Caco-2 (cell line): ENCODE data around the gene CORO7. TPM values are rescaled to one million over a fixed set of nuclear protein-coding genes. Genes with fewer than 3 reads are reported as not detected.

Experiments used
- BruUV-seq: library from RNA; stranded (reverse); fragments of 400-500 nt; replicated peaks from 2 replicates; lab custom pipeline; 2021; lab: Mats Ljungman, UMichigan
- CTCF ChIA-PET: fragments of 300-600 bp; sonication (Branson Sonifier 250); formaldehyde crosslinking; loops from one replicate; lab custom pipeline; 2022; ENCODE audit warnings: antibody characterized with exemption; lab: Charles Lee
- POLR2A ChIA-PET: fragments of 300-600 bp; sonication (Branson Sonifier 250); formaldehyde crosslinking; loops from one replicate; lab custom pipeline; 2022; ENCODE audit warnings: antibody characterized with exemption; lab: Charles Lee
- DNase-seq, 2 experiments: peaks; one replicate each; pipeline versions ENCODE4 v3.0.0 to v3.0.0-alpha.2; 2020 to 2022
- H3K27me3 ChIP-seq: replicated peaks from 2 replicates; pipeline ENCODE4 v1.6.0; 2011; ENCODE audit warnings: low read length; ENCODE audit not compliant: control insufficient read depth, insufficient read depth
- H3K36me3 ChIP-seq: 2 replicates; pipeline ENCODE4 v1.5.1; 2011; ENCODE audit warnings: low read length; ENCODE audit not compliant: control insufficient read depth, insufficient read depth
- H3K4me1 ChIP-seq: fragments of 250-450 bp; sonication (Bioruptor Pico); 2 replicates; pipeline ENCODE4 v1.5.1; 2020; ENCODE audit warnings: mild to moderate bottlenecking
- H3K4me3 ChIP-seq: 2 replicates; pipeline ENCODE4 v1.5.1; 2011; ENCODE audit warnings: low read depth, mild to moderate bottlenecking, control low read depth, low read length
- H3K9me3 ChIP-seq: fragments of 250-450 bp; sonication (Bioruptor Pico); 2 replicates; pipeline ENCODE4 v1.5.1; 2020; ENCODE audit warnings: mild to moderate bottlenecking, moderate library complexity
- H3K27ac Mint-ChIP-seq: one replicate; pipeline ENCODE4 v1.8.0; 2022; ENCODE audit warnings: mixed read lengths; ENCODE audit not compliant: unreplicated experiment
- H3K27me3 Mint-ChIP-seq: one replicate; pipeline ENCODE4 v1.8.0; 2022; ENCODE audit warnings: mixed read lengths; ENCODE audit not compliant: insufficient read depth, unreplicated experiment
- H3K36me3 Mint-ChIP-seq: one replicate; pipeline ENCODE4 v1.8.0; 2022; ENCODE audit warnings: mild to moderate bottlenecking, mixed read lengths; ENCODE audit not compliant: insufficient read depth, unreplicated experiment
- H3K4me1 Mint-ChIP-seq: one replicate; pipeline ENCODE4 v1.8.0; 2022; ENCODE audit warnings: low read depth, mixed read lengths; ENCODE audit not compliant: unreplicated experiment
- H3K4me3 Mint-ChIP-seq: one replicate; pipeline ENCODE4 v1.8.0; 2022; ENCODE audit warnings: mild to moderate bottlenecking, moderate library complexity, mixed read lengths; ENCODE audit not compliant: unreplicated experiment
- H3K9me3 Mint-ChIP-seq: one replicate; pipeline ENCODE4 v1.8.0; 2022; ENCODE audit warnings: mixed read lengths; ENCODE audit not compliant: unreplicated experiment
- intact Hi-C: fragments of 100-400 bp; cut with micrococcal nuclease; formaldehyde crosslinking; loops from one replicate; pipeline ENCODE4 v1.10.0; 2022; ENCODE audit not compliant: unreplicated experiment
- total RNA-seq: library from RNA; stranded (reverse); gene quantifications from 2 replicates; pipeline ENCODE4 v1.2.3, GENCODE V29; 2022
- TF ChIP-seq, protein P1 (sequence below), 2 experiments: fragments of 200-600 bp in 1 of 2; IDR thresholded peaks; 1 replicate in 1 of 2; 2 replicates in 1 of 2; pipeline versions ENCODE4 v1.5.1 to v1.8.0; 2011 to 2022; ENCODE audit warnings: antibody characterized with exemption in 1 of 2, control low read depth in 1 of 2, inconsistent platforms in 1 of 2, low read depth in 1 of 2, low read length in 1 of 2, mild to moderate bottlenecking in 1 of 2, moderate library complexity in 1 of 2; ENCODE audit not compliant: insufficient read depth in 1 of 2, severe bottlenecking in 1 of 2, unreplicated experiment in 1 of 2

CORO7 gene
- total RNA-seq, 1 experiment from 2014 or later, result 23.1 TPM

DNA sequence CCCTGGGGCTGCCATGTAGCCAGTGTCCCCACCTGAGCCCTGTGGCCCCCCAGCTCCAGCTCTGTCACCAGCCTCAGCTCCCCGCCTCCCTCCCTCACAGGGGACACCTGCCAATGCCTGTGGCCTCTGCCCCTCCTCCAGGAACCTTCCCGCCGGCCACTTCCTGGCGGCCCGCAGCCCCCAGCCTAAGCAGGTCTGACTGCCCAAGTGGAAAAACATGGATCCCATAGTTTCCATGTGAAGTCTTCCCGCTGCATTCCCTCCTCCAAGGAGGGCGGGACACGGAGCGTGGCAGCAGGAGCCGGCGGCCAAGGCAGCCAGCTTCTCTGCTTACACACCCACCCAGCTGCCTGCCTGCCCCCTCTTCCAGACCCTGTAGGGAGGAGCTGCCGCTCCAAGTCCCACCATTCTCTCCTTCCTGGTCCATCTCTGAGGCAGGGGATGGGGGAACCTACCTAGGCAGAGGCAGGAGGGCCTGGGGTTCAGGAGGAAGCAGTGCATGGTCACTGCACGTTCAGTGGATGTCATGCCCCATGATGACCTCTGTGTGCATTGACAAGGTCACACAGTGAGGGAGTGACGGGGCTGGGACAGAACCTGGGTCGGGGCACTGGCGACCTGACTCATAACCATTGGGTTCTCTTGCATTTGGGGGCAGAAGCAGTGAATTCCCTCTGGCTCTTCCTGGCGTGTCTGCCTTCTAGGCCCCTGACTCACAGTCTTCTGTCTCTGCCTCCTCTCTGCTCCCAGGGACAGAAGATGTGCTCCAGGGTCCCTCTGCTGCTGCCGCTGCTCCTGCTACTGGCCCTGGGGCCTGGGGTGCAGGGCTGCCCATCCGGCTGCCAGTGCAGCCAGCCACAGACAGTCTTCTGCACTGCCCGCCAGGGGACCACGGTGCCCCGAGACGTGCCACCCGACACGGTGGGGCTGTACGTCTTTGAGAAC is 36.0 kb downstream of the CORO7 start:
- POLR2A ChIA-PET, result no interaction called here
- no peaks in the 10 kb centered on the region for H3K4me1 Mint-ChIP-seq
- peaks cover 21% of the 10 kb centered on the region for H3K36me3 Mint-ChIP-seq
- H3K27me3 ChIP-seq, result no peaks in the 10 kb centered on the region
- no peaks in the 10 kb centered on the region; the same call in 1 of the 2 replicates for H3K36me3 ChIP-seq
- H3K4me1 ChIP-seq, result peaks cover 6% of the 10 kb centered on the region; the same call in 1 of the 2 replicates
- H3K9me3 ChIP-seq, result no peaks in the 10 kb centered on the region
- H3K9me3 Mint-ChIP-seq, result no peaks in the 10 kb centered on the region
- H3K4me3 ChIP-seq, result no peak overlapping the region
- BruUV-seq, result no TSS peak
- TF ChIP-seq, protein P1, sequence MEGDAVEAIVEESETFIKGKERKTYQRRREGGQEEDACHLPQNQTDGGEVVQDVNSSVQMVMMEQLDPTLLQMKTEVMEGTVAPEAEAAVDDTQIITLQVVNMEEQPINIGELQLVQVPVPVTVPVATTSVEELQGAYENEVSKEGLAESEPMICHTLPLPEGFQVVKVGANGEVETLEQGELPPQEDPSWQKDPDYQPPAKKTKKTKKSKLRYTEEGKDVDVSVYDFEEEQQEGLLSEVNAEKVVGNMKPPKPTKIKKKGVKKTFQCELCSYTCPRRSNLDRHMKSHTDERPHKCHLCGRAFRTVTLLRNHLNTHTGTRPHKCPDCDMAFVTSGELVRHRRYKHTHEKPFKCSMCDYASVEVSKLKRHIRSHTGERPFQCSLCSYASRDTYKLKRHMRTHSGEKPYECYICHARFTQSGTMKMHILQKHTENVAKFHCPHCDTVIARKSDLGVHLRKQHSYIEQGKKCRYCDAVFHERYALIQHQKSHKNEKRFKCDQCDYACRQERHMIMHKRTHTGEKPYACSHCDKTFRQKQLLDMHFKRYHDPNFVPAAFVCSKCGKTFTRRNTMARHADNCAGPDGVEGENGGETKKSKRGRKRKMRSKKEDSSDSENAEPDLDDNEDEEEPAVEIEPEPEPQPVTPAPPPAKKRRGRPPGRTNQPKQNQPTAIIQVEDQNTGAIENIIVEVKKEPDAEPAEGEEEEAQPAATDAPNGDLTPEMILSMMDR (IDR thresholded peaks at IDR 0.05; ENCODE audit: insufficient read depth in 1 of 2, low read depth in 1 of 2, low read length in 1 of 2, severe bottlenecking in 1 of 2, unreplicated experiment in 1 of 2), result no peak
- H3K27ac Mint-ChIP-seq, result no peak overlapping the region
- H3K27me3 Mint-ChIP-seq, result no peaks in the 10 kb centered on the region
- H3K4me3 Mint-ChIP-seq, result no peak overlapping the region
- DNase-seq, result no peak
- CTCF ChIA-PET, result no interaction called here
- intact Hi-C loops, result no loop called here

DNA sequence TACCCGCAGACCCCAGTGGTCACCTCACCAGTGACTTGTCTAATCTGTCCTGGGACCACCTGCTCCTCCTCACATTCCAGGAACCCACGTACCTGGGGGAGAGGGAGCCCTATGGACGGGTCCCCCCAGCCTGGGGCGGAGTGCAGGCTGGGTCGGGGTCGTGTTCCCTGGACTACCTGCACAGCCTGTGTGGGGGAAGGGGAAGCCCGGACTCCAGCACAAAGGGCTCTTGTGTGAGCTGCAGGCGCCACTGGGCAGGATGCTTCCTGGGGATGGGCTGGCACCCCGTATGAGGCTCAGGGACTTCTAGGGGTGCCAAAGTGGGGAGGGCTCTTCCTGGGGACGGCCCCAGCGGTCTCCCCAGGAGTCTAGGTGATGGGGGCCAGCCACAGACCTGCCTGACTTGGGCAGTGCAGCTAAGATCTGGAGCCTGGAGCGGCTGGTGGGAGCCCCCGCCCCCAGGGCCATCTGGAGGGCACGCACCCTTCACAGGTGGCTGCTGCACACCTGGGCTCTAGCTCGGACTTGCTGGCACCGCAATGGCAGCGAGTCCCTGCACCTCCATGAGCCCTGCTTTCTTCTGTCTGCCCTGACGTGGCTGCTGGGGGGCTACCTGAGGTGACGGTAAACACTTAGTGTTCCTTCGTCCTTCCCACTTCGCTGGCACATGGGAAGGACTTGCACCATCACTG is 37.3 kb downstream of the CORO7 start:
- ChIA-PET CTCF (interaction anchor here (1.8 kb wide), 2 partner anchors 20 to 23 kb away, joined by 8 to 9 read pairs; no protein-coding TSS in a partner anchor), POLR2A (no interaction called here)
- Mint-ChIP-seq H3K27me3 (no peaks in the 10 kb centered on the region), H3K4me1 (no peaks in the 10 kb centered on the region), H3K4me3 (no peak overlapping the region), H3K36me3 (peaks cover 16% of the 10 kb centered on the region), H3K9me3 (no peaks in the 10 kb centered on the region), H3K27ac (no peak overlapping the region)
- intact Hi-C loops, result no loop called here
- no peaks in the 10 kb centered on the region for H3K27me3 ChIP-seq
- TF ChIP-seq, protein P1 (IDR thresholded peaks at IDR 0.05; ENCODE audit: insufficient read depth in 1 of 2, low read depth in 1 of 2, low read length in 1 of 2, severe bottlenecking in 1 of 2, unreplicated experiment in 1 of 2), result no peak
- H3K9me3 ChIP-seq, result no peaks in the 10 kb centered on the region
- no peaks in the 10 kb centered on the region; the same call in 1 of the 2 replicates for H3K36me3 ChIP-seq
- no peak overlapping the region for H3K4me3 ChIP-seq
- no TSS peak for BruUV-seq
- no peak for DNase-seq
- peaks cover 19% of the 10 kb centered on the region for H3K4me1 ChIP-seq

DNA sequence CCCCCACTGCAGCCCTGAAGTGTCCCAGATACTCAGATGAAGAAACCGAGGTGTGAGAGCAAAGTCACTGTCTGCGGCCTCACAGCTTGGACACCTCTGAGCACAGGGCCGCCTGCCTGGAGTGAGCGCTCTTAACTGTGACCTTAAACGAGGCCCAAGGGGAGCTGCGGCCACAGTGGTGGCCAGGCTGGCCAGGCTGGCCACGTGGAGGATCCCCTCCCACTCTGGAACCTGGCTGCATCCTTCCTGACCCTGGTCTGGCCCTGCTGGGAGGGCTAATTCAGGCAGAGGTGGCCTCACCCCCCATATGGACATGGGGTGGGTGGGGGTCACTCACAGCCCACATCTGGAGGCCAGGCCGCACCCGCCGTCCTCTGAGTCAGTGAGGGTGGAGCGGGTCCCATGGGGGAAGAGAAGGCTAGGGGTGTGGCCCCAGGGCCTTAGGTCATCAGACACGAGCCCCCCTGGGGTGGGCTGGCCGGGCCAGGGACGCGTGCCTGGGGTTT is 38.2 kb downstream of the CORO7 start:
- CTCF ChIA-PET, result interaction anchor here (0.6 to 1.8 kb wide), 3 partner anchors 19 to 204 kb away, joined by 3 to 9 read pairs (median 8); no protein-coding TSS in a partner anchor
- no peak overlapping the region for H3K4me3 Mint-ChIP-seq
- DNase-seq, result no peak
- no peak overlapping the region for H3K27ac Mint-ChIP-seq
- Histone ChIP-seq H3K36me3 (no peaks in the 10 kb centered on the region; the same call in 1 of the 2 replicates), H3K9me3 (no peaks in the 10 kb centered on the region), H3K4me3 (no peak overlapping the region), H3K27me3 (no peaks in the 10 kb centered on the region), H3K4me1 (peaks cover 24% of the 10 kb centered on the region)
- no TSS peak for BruUV-seq
- H3K27me3 Mint-ChIP-seq, result no peaks in the 10 kb centered on the region
- H3K4me1 Mint-ChIP-seq, result no peaks in the 10 kb centered on the region
- H3K9me3 Mint-ChIP-seq, result no peaks in the 10 kb centered on the region
- peaks cover 12% of the 10 kb centered on the region for H3K36me3 Mint-ChIP-seq
- intact Hi-C loops, result no loop called here
- POLR2A ChIA-PET, result interaction anchor here (1.1 kb wide), 1 partner anchor 105 kb away, joined by 11 read pairs; the partner anchor contains the start of gene TFAP4
- TF ChIP-seq, protein P1 (IDR thresholded peaks at IDR 0.05; ENCODE audit: insufficient read depth in 1 of 2, low read depth in 1 of 2, low read length in 1 of 2, severe bottlenecking in 1 of 2, unreplicated experiment in 1 of 2), result no peak
